Activated CD8-positive, alpha-beta memory T cell treated with anti-CD3 and anti-CD28 coated beads for 36 hours (primary cell): ENCODE data around the gene TEX14. TPM values are rescaled to one million over a fixed set of nuclear protein-coding genes. Genes with fewer than 3 reads are reported as not detected.

Experiments used
- CTCF ChIA-PET: fragments of 350-600 bp; sonication (Branson Sonifier 250); formaldehyde crosslinking; loops from one replicate; lab custom pipeline; 2021; ENCODE audit warnings: antibody characterized with exemption; lab: Charles Lee
- POLR2A ChIA-PET: fragments of 350-600 bp; sonication (Branson Sonifier 250); formaldehyde crosslinking; loops from one replicate; lab custom pipeline; 2021; ENCODE audit warnings: antibody characterized with exemption; lab: Charles Lee
- total RNA-seq, 2 experiments: library from RNA; stranded (reverse); gene quantifications; one replicate each; pipeline ENCODE4 v1.2.3, GENCODE V29; 2021

The TEX14 gene
- total RNA-seq, 2 experiments from 2014 or later: 0.25 TPM

DNA sequence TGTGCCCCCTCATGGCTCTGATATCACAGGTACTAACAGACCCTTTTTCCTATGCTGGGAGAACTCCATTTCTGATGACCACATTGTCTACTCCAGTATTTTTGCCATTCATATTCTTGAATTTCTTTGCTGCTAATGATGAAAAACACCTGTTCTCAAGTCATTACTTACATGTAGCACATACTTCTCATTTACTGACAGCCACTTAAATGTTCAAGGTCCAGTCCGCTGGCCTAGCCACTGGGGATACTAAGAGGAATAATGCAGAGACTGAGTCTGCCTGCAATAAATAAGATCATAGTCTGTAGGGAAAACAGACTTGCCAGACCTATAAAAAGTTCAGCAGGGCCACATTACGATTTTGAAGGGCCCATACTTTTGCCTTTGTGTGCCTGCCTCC lies 27.5 kb downstream of the TEX14 start:
- POLR2A ChIA-PET: interaction anchor here (0.6 kb wide), 1 partner anchor 33 kb away, joined by 6 read pairs; no protein-coding TSS in a partner anchor

DNA sequence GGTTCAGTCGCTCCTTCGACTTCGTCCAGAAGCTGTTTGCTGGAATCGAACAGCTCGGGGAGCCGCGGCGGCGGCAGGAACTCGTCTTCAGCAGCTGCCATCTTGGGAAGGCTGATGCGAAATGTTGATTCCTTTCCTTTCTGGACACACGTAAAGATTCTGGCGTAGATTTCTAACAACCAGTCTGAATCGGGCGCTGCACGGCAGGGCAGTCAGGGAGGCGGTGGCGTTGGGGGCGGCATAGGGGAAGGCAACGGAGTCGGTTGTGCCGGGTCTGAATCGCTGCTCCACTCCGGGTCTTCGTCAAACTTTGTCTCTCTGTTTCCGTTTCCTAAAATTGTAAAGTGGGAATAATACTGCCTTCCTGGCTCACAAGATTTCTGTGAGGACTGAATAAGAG lies 30.3 kb downstream of the TEX14 start:
- ChIA-PET CTCF (no interaction called here), POLR2A (interaction anchor here (4.8 kb wide), 1 partner anchor 30 kb away, joined by 105 read pairs; no protein-coding TSS in a partner anchor)

More for the DNA sequence above, 27.5 kb downstream of the TEX14 start:
- CTCF ChIA-PET: interaction anchor here (1.0 kb wide), 1 partner anchor 9 kb away, joined by 3 read pairs; no protein-coding TSS in a partner anchor

DNA sequence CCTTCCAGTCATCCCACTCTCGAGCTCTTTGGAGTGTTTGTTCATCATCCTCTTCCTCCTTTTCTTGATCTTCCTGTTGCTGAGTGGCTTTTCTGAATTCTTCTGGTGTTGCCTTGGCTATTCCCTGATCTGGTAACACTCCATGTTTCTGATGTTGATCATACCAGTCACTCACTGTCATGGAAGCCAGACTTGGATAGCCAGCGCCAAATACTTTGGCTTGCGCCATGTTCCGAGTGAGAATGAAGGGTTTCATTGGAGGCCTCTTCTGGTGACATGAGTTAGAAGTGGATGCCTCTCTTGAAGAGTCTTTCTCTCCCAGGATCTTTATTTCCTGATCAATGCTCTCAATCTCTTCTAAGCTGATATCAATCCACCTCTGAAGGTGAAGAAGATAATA lies 31.2 kb downstream of the TEX14 start:
- CTCF ChIA-PET: interaction anchor here (1.1 kb wide), 1 partner anchor 29 kb away, joined by 7 read pairs; no protein-coding TSS in a partner anchor
- POLR2A ChIA-PET: interaction anchor here (4.8 kb wide), 1 partner anchor 29 kb away, joined by 105 read pairs; no protein-coding TSS in a partner anchor

DNA sequence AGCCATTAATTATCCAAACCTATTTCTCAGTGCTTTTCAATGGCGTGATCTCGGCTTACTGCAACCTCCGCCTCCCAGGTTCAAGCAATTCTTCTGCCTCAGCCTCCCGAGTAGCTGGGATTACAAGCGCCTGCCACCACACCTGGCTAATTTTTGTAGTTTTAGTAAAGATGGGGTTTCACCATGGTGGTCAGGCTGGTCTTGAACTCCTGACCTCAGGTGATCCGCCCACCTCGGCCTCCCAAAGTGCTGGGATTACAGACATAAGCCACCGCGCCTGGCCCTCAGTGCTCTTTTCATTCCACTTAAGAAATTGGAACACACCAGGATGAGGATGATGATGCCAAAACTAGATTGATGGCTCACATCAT lies 32.1 kb downstream of the TEX14 start:
- POLR2A ChIA-PET: interaction anchor here (0.6 to 4.8 kb wide), 3 partner anchors 28 to 33 kb away, joined by 3 to 105 read pairs (median 3); partner anchors contain the start of gene RAD51C
- CTCF ChIA-PET: interaction anchor here (1.1 kb wide), 1 partner anchor 28 kb away, joined by 7 read pairs; no protein-coding TSS in a partner anchor

DNA sequence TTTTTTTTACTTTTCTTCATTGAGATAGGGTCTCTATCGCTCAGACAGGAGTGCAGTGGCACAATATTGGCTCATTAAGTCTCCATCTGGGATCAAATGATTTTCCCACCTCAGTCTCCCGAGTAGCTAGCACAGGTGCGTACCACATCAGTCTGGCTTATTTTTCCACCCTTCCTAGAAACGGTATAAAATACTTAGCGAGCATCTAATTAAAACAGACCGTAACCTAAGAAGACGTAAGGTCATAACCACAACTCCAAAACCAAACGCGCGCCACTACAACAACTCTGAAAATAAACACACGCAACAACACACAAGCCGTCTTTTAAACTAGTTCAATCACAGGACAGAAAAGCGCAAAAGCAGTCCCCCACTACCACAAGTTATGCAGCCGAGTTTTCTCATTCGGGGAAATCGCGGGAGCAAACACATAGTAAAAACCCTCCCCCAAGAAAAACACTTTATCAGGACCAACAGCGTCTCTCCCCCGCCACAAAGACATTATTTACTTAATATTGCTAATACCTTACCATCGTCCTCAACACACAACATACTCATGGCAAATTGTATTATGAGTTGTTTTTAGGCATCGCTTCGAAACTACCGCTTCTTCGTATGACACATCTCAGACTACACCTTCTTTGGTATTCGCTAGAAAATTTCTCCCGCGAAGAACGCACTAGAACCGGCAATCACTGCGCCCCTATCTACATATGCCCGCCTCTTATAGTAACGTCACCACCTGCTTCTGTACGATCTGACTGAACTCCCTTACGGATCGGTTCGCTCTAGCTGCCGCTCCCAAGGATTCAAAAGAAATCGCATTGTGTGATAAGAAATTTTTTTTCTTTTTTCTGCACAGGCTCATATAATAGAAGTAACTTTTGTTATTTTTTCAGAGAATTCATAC lies 32.8 kb downstream of the TEX14 start:
- ChIA-PET POLR2A (interaction anchor here (0.6 to 4.8 kb wide), 4 partner anchors 16 to 34 kb away, joined by 3 to 105 read pairs (median 6); partner anchors contain the start of gene RAD51C), CTCF (interaction anchor here (0.6 to 1.3 kb wide), 3 partner anchors 22 to 34 kb away, joined by 3 to 7 read pairs (median 3); no protein-coding TSS in a partner anchor)

DNA sequence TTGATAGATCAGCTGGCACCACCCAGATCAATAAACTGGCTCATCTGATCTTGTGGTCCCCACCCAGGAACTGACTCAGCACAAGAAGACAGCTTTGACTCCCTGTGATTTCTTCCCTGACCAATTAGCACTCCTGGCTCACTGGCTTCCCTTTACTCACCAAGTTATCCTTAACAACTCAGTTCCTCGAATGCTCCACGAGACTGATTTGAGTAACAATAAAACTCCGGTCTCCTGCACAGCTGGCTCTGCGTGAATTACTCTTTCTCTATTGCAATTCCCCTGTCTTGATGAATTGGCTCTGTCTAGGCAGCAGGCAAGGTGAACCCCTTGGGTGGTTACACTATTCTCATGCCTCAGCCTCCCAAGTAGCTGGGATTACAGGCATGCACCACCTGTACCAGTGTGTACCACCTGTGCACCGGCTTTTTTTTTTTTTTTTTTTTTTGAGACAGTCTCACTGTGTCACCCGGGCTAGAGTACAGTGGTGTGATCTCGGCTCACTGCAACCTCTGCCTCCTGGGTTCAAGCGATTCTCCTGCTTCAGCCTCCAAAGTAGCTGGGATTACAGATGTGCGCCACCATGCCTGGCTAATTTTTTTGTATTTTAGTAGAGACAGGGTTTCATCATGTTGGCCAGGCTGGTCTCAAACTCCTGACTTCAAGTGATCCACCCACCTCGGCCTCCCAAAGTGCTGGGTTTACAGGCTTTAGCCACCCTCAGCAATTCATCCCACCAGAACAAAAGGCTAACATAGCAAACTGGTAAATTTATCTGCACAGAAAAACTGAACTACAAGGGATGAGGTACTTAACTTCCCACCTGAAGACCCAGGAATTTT lies 33.7 kb downstream of the TEX14 start:
- POLR2A ChIA-PET: interaction anchor here (0.6 to 4.8 kb wide), 5 partner anchors 15 to 658 kb away, joined by 3 to 105 read pairs (median 5); no protein-coding TSS in a partner anchor

DNA sequence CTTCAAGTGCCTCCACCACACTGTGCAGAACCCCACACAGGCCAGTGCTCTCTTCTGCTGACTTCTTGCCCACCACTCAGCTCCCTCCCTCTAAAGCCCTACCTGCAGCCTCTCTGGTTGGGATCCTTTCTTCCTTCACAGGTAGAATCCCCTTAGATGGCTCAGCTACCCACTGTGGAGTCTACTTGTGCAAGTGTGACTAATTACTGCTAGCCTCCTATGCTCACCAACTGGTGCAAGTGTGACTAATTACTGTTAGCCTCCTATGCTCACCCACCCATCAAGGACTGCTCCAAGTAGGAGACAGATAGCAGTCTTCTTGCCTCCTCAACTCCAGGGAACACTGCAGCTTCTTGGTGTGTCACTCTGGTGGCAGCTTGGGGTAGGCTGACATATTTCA lies 43.6 kb downstream of the TEX14 start:
- CTCF ChIA-PET: no interaction called here
- POLR2A ChIA-PET: no interaction called here

More for the DNA sequence above, 33.7 kb downstream of the TEX14 start:
- CTCF ChIA-PET: interaction anchor here (0.6 to 1.3 kb wide), 3 partner anchors 21 to 43 kb away, joined by 3 read pairs; no protein-coding TSS in a partner anchor

DNA sequence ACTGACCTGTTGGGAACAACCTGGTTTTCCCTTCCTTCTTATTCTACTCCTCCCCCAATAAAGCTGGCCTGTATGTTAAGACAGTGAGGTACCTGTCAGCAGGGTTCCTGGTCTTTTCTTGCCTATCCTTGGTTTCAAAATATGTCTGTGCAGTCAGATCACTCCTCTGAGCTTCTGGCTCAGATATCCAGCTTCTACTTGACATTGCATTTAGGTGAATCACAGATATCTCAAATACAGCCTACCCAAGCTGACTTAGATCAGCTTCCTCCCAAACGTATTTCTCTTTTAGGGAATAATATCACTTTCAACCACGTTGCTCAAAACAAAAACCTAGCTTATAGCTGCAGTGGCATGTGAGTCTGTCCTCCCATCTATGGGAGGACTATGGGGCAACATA lies 48.7 kb downstream of the TEX14 start:
- ChIA-PET POLR2A (interaction anchor here (0.7 to 2.0 kb wide), 3 partner anchors 11 to 45 kb away, joined by 5 to 14 read pairs (median 8); no protein-coding TSS in a partner anchor), CTCF (no interaction called here)

DNA sequence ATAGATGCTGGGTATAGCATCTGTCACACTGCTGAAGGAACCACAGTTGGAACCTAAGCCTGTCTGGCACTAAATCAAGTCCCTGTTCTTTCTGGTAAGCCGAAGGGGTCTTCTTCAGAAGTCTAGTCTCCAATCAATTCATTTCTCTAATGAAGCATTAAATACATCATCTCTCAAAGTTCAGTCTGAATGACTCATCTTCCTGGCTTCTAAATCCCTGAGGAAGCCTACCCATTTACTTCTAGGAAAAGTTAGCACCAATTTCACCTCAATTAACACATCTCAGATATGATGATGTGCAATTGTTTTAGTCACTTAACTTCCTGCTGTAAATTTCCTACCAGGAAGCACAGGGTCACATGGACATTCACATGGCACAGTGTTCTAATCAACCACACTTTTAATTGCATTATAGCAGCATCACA lies 49.9 kb downstream of the TEX14 start:
- ChIA-PET CTCF (no interaction called here), POLR2A (interaction anchor here (2.3 kb wide), 1 partner anchor 10 kb away, joined by 12 read pairs; no protein-coding TSS in a partner anchor)

DNA sequence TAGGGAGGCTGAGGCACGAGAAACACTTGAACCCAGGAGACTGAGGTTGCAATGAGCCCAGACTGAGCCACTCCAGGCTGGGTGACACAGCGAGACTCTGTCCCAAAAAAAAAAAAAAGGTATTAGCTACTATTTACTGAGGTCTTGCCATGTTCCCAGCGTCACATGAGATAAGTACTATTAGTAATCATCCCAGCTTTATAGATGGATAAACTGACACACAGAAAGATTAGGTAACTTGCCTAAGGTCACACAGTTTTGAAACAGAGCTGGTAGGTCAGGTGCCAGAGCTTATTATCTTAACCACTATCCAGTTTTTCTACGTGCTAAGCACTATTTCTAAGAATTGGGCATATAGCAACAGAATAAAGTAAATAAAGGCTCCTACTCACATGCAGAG lies 51.6 kb downstream of the TEX14 start:
- CTCF ChIA-PET: no interaction called here
- POLR2A ChIA-PET: interaction anchor here (2.3 kb wide), 1 partner anchor 8 kb away, joined by 12 read pairs; no protein-coding TSS in a partner anchor

DNA sequence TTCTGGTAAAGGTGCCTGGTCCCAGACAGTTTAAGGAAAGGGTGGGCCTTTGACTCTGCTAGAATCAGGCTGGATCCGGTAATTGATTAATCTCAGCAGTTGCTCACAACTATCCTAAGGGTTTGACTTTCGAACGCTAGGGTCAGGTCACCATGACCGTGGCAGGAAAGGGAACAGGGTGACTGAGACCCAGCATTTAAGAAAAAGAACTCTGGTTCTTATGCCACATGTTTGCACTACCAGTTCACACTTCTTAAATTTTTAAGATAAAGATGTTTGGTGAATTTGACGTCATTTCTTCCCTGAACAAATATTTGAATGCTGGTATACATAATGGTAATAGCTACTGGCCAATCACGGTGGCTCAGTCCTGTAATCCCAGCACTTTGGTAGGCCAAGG lies 52.2 kb downstream of the TEX14 start:
- ChIA-PET CTCF (no interaction called here), POLR2A (interaction anchor here (2.3 kb wide), 1 partner anchor 8 kb away, joined by 12 read pairs; no protein-coding TSS in a partner anchor)

DNA sequence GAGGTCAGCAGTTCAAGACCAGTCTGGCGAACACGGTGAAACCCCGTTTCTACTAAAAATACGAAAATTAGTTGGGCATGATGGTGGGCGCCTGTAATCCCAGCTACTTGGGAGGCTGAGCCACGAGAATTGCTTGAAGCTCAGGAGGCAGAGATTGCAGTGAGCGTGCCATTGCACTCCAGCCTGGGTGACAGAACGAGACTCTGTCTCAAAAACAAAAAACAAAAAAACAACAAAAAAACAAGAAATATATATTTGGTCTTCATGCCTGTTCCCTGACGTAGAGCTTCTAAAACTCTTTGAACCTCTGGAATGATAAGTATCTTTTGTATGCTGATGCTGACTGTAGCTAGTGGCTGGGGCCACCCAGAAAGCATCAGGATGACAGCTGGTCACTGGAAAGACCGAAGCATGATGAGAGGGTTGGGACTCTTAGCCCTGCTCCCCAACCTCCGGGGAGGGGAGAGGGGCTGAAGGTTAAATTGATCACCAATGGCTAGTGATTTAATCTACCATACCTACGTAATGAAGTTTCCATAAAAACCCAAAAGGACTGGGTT lies 54.8 kb downstream of the TEX14 start:
- POLR2A ChIA-PET: interaction anchor here (0.6 kb wide), 1 partner anchor 17 kb away, joined by 3 read pairs; no protein-coding TSS in a partner anchor
- CTCF ChIA-PET: interaction anchor here (0.7 kb wide), 1 partner anchor 21 kb away, joined by 3 read pairs; no protein-coding TSS in a partner anchor

DNA sequence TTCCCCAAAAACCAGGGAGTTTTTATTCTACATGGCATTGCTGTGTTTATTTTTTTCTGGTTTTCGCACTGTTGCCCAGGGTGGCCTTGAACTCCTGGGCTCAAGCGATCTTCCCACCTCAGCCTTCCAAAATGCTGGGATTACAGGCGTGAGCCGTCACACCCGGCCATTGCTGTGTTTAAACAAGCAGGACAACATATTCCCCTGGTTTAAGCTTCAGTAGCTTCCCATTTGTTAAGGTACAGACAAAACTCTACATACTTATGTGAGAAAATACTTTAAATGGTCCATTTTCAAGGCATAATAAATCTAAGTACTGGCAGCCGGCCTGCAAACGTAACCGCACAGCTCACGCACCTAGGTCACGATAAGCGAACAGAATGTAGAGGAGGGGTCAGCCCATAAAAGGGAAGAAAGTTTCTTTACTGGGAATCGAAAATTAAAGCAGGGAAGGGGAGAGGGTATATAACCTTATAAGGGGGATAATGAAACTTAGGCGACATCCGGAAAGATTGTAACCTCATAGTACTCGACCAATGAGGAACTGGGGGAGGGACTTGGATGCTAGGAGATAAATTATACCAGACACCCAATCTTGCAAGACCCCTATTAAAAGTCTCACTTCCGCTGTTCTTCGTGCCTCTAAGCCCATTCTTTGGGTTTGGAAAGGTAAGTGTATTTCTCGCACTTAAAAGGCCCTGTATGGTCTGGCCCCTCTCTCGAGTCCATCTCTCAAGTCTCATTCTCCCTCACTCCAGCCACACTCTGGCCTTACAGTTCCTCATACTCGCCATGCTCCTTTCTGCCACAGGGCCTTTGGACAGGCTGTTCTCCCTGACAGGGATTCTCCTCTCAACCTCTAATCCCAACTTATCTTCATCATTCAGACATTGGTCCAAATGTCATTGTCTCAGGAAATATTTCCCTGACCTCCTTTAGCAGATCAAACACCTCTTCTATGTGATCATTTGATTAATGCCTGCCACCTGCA lies 59.2 kb downstream of the TEX14 start:
- CTCF ChIA-PET: interaction anchor here (1.0 to 1.4 kb wide), 5 partner anchors 27 to 113 kb away, joined by 4 to 7 read pairs (median 4); partner anchors contain the start of genes RAD51C and TEX14
- POLR2A ChIA-PET: interaction anchor here (0.6 to 3.0 kb wide), 21 partner anchors 8 to 1307 kb away, joined by 3 to 105 read pairs (median 7); partner anchors contain the start of genes MTMR4, RAD51C, SUPT4H1 and TEX14

DNA sequence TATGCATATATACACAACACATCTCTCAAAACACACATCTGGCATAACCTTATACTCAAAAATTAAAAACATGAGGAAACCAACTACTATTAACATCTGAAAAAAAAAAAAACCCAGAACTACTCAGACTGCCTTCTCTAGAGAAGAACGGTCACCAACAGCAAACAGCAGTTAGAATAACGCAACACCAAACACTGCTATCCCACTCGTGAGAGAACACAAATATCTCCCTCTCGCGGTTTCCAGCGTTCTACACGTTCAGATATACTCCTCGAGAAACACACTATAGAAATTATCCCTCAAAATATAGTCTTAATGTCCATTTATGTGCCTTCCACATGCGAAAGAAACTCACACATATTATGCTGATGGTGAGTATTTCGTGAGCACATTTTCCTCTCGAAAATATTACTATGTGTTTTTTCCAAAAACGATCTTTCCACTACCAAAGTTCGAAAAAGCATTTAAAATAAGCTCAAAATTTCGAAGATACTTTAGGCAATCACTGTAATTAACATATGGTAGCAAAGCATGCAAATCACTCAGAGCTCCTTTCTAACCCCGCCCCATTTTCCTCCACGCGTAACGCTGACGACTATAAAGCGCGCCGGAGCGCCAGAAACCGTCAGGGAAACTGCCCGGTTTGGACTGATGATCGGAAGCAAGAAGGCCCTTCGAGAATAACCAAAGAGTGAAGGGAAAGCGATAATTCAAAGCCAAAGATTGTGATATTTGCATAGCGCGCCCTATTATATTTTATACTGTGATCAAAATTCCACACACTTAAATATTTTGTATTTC lies 60.1 kb downstream of the TEX14 start:
- POLR2A ChIA-PET: interaction anchor here (0.6 to 3.0 kb wide), 37 partner anchors 9 to 1308 kb away, joined by 3 to 105 read pairs (median 5); partner anchors contain the start of genes MTMR4, RAD51C, SUPT4H1 and TEX14
- CTCF ChIA-PET: interaction anchor here (0.7 to 1.4 kb wide), 6 partner anchors 28 to 113 kb away, joined by 3 to 7 read pairs (median 4); partner anchors contain the start of genes RAD51C and TEX14

DNA sequence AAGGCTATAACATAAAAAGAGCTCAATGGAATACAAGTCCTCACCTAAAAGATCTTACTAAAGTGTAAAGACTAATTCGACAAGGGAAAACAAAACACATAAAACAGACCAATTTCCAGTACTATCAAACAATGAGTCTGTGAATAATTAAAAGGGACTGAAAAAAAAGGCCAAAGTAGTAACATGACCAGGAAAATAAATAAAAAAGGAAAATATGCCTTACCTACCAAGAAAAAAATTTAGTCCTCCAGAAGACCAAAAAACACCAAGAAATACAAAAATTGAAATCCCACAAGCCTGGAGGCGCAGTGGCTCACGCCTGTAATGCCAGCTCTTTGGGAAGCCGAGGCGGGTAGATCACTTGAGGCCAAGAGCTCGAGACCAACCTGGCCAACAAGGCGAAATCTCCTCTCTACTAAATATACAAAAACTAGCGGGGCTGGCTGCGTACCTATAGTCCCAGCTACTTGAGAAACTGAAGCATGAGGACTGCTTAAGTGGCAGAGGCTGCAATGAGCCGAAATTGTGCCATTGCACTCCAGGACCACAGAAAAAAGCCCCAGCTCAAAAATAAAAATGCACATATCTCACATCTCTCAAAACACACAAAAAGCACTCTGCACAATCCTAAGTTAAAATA lies 60.8 kb downstream of the TEX14 start:
- CTCF ChIA-PET: interaction anchor here (0.7 to 1.4 kb wide), 4 partner anchors 29 to 80 kb away, joined by 3 to 7 read pairs (median 5); no protein-coding TSS in a partner anchor
- POLR2A ChIA-PET: interaction anchor here (0.6 to 3.0 kb wide), 27 partner anchors 13 to 989 kb away, joined by 3 to 105 read pairs (median 4); partner anchors contain the start of genes RAD51C, SUPT4H1 and TEX14
